Neural cell (in vitro differentiated cells): ENCODE measurements around the gene WDR59. TPM values are rescaled to one million over a fixed set of nuclear protein-coding genes. Genes with fewer than 3 reads are reported as not detected.
"Not testable (repeated sequence)": the region's sequence is repeated elsewhere in the genome, so short reads cannot be mapped to it uniquely, and the experiment has no call there.

Experiments
- H2AFZ ChIP-seq: fragments of 200-600, 300-800 bp; sonication (generic), shearing (Covaris generic); 2 replicates; pipeline ENCODE4 v1.6.0; 2014; ENCODE audit warnings: low read depth, mild to moderate bottlenecking, antibody characterized with exemption, low read length, moderate library complexity
- H3F3A ChIP-seq: fragments of 200-600 bp; shearing (Covaris generic); 2 replicates; pipeline ENCODE4 v1.6.1; 2016; ENCODE audit warnings: mild to moderate bottlenecking, moderate library complexity, mixed read lengths, antibody characterized with exemption, low read length; ENCODE audit not compliant: insufficient read depth, poor library complexity, severe bottlenecking
- H3K27ac ChIP-seq: fragments of 200-600, 300-800 bp; sonication (generic), shearing (Covaris generic); 2 replicates; pipeline ENCODE4 v1.5.1; 2014; ENCODE audit warnings: mild to moderate bottlenecking, low read length, moderate library complexity
- H3K27me3 ChIP-seq: fragments of 300-800, 200-600 bp; sonication (generic), shearing (Covaris generic); 2 replicates; pipeline ENCODE4 v1.6.0; 2014; ENCODE audit warnings: mild to moderate bottlenecking, low read depth, low read length, moderate library complexity; ENCODE audit not compliant: insufficient read depth
- H3K36me3 ChIP-seq: fragments of 300-800, 200-600 bp; sonication (generic), shearing (Covaris generic); 2 replicates; pipeline ENCODE4 v1.5.1; 2014; ENCODE audit warnings: mild to moderate bottlenecking, antibody characterized with exemption, low read length, moderate library complexity; ENCODE audit not compliant: insufficient read depth
- H3K4me2 ChIP-seq: fragments of 300-800, 200-600 bp; sonication (generic), shearing (Covaris generic); 2 replicates; pipeline ENCODE4 v1.6.0; 2014; ENCODE audit warnings: mild to moderate bottlenecking, low read length
- H3K4me3 ChIP-seq: fragments of 300-800, 200-600 bp; sonication (generic), shearing (Covaris generic); 2 replicates; pipeline ENCODE4 v1.5.1; 2014; ENCODE audit warnings: mild to moderate bottlenecking, low read length, moderate library complexity
- H3K79me2 ChIP-seq: fragments of 200-600 bp; shearing (Covaris generic); replicated peaks from 2 replicates; pipeline ENCODE4 v1.6.0; 2014; ENCODE audit warnings: mild to moderate bottlenecking, low read length, moderate library complexity; ENCODE audit not compliant: insufficient read depth
- H3K9ac ChIP-seq: fragments of 300-800, 200-600 bp; sonication (generic), shearing (Covaris generic); 2 replicates; pipeline ENCODE4 v1.6.1; 2016; ENCODE audit warnings: mild to moderate bottlenecking, low read length, mixed read lengths
- H3K9me2 ChIP-seq: fragments of 200-600 bp; shearing (Covaris generic); 2 replicates; pipeline ENCODE4 v1.6.1; 2016; ENCODE audit warnings: mild to moderate bottlenecking, low read length, mixed read lengths; ENCODE audit not compliant: insufficient read depth
- H3K9me3 ChIP-seq: fragments of 200-600, 300-800 bp; sonication (generic), shearing (Covaris generic); 2 replicates; pipeline ENCODE4 v1.6.1; 2016; ENCODE audit warnings: mild to moderate bottlenecking, mixed run types, low read length, moderate library complexity, mixed read lengths
- H4K20me1 ChIP-seq: fragments of 200-600 bp; shearing (Covaris generic); 2 replicates; pipeline ENCODE4 v1.6.1; 2016; ENCODE audit warnings: mild to moderate bottlenecking, mixed run types; ENCODE audit not compliant: insufficient read depth
- CTCF ChIP-seq: fragments of 450-650 bp; IDR thresholded peaks from 2 replicates; pipeline ENCODE4 v1.5.1; 2014; ENCODE audit warnings: antibody characterized with exemption, mild to moderate bottlenecking, moderate library complexity; ENCODE audit not compliant: poor library complexity, severe bottlenecking
- EP300 ChIP-seq: fragments of 450-650 bp; conservative IDR thresholded peaks from 2 replicates; pipeline ENCODE4 v1.6.1; 2014; ENCODE audit warnings: antibody characterized with exemption, mild to moderate bottlenecking, moderate library complexity; ENCODE audit not compliant: poor library complexity, severe bottlenecking
- EZH2 ChIP-seq: fragments of 200-600, 300-800 bp; shearing (Covaris generic), sonication (generic); IDR thresholded peaks from 2 replicates; pipeline ENCODE4 v1.6.1; 2014; ENCODE audit warnings: antibody characterized with exemption, low read length, borderline replicate concordance, mild to moderate bottlenecking; ENCODE audit not compliant: insufficient read depth, poor library complexity, severe bottlenecking
- MXI1 ChIP-seq: fragments of 450-650 bp; conservative IDR thresholded peaks from 2 replicates; pipeline ENCODE4 v1.6.1; 2014; ENCODE audit warnings: antibody characterized with exemption, mild to moderate bottlenecking; ENCODE audit not compliant: poor library complexity, severe bottlenecking
- RAD21 ChIP-seq: fragments of 450-650 bp; conservative IDR thresholded peaks from 2 replicates; pipeline ENCODE4 v1.6.1; 2014; ENCODE audit warnings: antibody characterized with exemption, mild to moderate bottlenecking, moderate library complexity
- REST ChIP-seq: IDR thresholded peaks from 2 replicates; pipeline ENCODE4 v1.6.1; 2012; ENCODE audit warnings: borderline replicate concordance
- SMC3 ChIP-seq: fragments of 450-650 bp; conservative IDR thresholded peaks from 2 replicates; pipeline ENCODE4 v1.6.1; 2014; ENCODE audit warnings: antibody characterized with exemption, mild to moderate bottlenecking, moderate library complexity; ENCODE audit not compliant: poor library complexity
- TAF1 ChIP-seq: IDR thresholded peaks from 2 replicates; pipeline ENCODE4 v1.6.1; 2012; ENCODE audit warnings: low read depth
- polyA plus RNA-seq: library from polyadenylated mRNA; depleted of rRNA; stranded (reverse); fragments of >200 nt; gene quantifications from 2 replicates; pipeline ENCODE4 v1.2.3, GENCODE V29; 2014

The WDR59 gene
- polyA plus RNA-seq, 1 donor from 2014 or later: 20.3 TPM

GRCh38 chr16:74844041-74844980 lies 140.6 kb downstream of the WDR59 start:
- H3K4me2 ChIP-seq: no peak overlapping the region
- H3K36me3 ChIP-seq: no peaks in the 10 kb centered on the region
- no peaks in the 10 kb centered on the region for H3F3A ChIP-seq
- TF ChIP-seq RAD21 (no peak), TAF1 (no peak), REST (no peak), CTCF (no peak), SMC3 (no peak), MXI1 (no peak)
- no peak overlapping the region for H2AFZ ChIP-seq
- H3K79me2 ChIP-seq: no peaks in the 10 kb centered on the region
- H3K27ac ChIP-seq: no peak overlapping the region
- H3K9me2 ChIP-seq: no peaks in the 10 kb centered on the region
- H3K9ac ChIP-seq: no peak overlapping the region
- no peaks in the 10 kb centered on the region for H4K20me1 ChIP-seq
- H3K9me3 ChIP-seq: no peaks in the 10 kb centered on the region
- no peak overlapping the region for H3K4me3 ChIP-seq
- no peaks in the 10 kb centered on the region for H3K27me3 ChIP-seq

- not testable (repeated sequence) for H3K27me3 ChIP-seq, H3K4me2 ChIP-seq, H2AFZ ChIP-seq, H3K9me2 ChIP-seq, H3K4me3 ChIP-seq, H3F3A ChIP-seq, H3K9ac ChIP-seq, H3K79me2 ChIP-seq, H3K9me3 ChIP-seq, H3K27ac ChIP-seq, H3K36me3 ChIP-seq, H4K20me1 ChIP-seq
These were observed 141.4 kb downstream of the WDR59 start for GRCh38 chr16:74843381-74844035.

GRCh38 chr16:74842413-74842812 lies 142.5 kb downstream of the WDR59 start:
- H2AFZ ChIP-seq: no peak overlapping the region
- H3K9ac ChIP-seq: no peak overlapping the region
- H3K27ac ChIP-seq: no peak overlapping the region
- H3F3A ChIP-seq: no peaks in the 10 kb centered on the region
- no peaks in the 10 kb centered on the region for H3K79me2 ChIP-seq
- no peaks in the 10 kb centered on the region for H3K9me3 ChIP-seq
- H3K27me3 ChIP-seq: no peaks in the 10 kb centered on the region
- H3K36me3 ChIP-seq: no peaks in the 10 kb centered on the region
- H4K20me1 ChIP-seq: no peaks in the 10 kb centered on the region
- H3K4me2 ChIP-seq: no peak overlapping the region
- H3K9me2 ChIP-seq: no peaks in the 10 kb centered on the region
- no peak overlapping the region for H3K4me3 ChIP-seq
- TF ChIP-seq MXI1 (no peak), EP300 (no peak), REST (no peak), CTCF (no peak), EZH2 (no peak), TAF1 (no peak)
